HT1080 (cell line): ENCODE results near the gene MCM5. TPM values are rescaled to one million over a fixed set of nuclear protein-coding genes. Genes with fewer than 3 reads are reported as not detected.

Experiments used
- DNase-seq: peaks from one replicate; pipeline ENCODE4 v3.0.0-alpha.2; 2015; ENCODE audit warnings: low read depth
- total RNA-seq: library from RNA; depleted of rRNA; stranded (reverse); fragments of >200 nt; shearing (Covaris generic); gene quantifications from 2 replicates; pipeline ENCODE4 v1.2.3, GENCODE V29; 2014; rRNA removed

MCM5 gene
- total RNA-seq, 1 experiment from 2014 or later = 194 TPM

DNA sequence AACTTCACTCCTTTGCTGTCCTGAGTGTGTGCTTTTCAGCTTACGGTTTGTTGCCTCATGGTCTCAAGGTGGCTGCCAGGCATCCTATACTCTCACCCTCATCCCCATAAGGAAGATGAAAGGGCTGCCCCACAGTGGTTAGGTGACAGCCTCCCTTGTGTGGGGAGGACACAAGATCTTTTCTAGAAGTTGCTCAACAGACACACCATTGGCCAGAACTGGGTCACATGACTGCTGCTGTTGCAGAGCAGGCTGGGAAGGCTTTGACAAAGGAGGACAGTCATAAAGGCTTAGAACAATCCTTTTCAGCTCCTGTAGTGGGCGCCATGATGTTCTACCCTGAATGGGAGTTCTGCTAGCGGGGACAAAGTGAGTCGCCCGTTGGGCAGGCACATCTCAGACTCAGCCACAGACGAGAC, 71.0 kb downstream of the MCM5 start:
- DNase-seq = peak; percentile 46

GRCh38 chr22:35471566-35471965, 71.6 kb downstream of the MCM5 start:
- DNase-seq = peak; percentile 56

GRCh38 chr22:35472488-35472887, 72.5 kb downstream of the MCM5 start:
- DNase-seq = no peak

GRCh38 chr22:35473971-35474370, 74.0 kb downstream of the MCM5 start:
- no peak for DNase-seq

Other genes with a start within 250 kb of the MCM5 start
- 12.6 and 13.9 TPM in 2 replicates for gene HMGXB4, start 142.6 kb upstream of the MCM5 start, total RNA-seq
- gene TOM1, start 100.2 kb upstream of the MCM5 start, total RNA-seq = 12.0 and 13.7 TPM in 2 replicates
- 23.4 and 23.8 TPM in 2 replicates for gene HMOX1, start 19.0 kb upstream of the MCM5 start, total RNA-seq
- gene RASD2, start 140.7 kb downstream of the MCM5 start, total RNA-seq = not detected in 2 replicates
- not detected in 2 replicates for gene MB, start 217.2 kb downstream of the MCM5 start, total RNA-seq
- 4.3 and 4.6 TPM in 2 replicates for gene APOL6, start 248.3 kb downstream of the MCM5 start, total RNA-seq